Measurements from ENCODE around the gene NRG3. TPM values are rescaled to one million over a fixed set of nuclear protein-coding genes. Genes with fewer than 3 reads are reported as not detected.

NRG3 gene
- total RNA-seq, 4 donors from 2014 or later = 0.54 TPM; not detected in 3

DNA sequence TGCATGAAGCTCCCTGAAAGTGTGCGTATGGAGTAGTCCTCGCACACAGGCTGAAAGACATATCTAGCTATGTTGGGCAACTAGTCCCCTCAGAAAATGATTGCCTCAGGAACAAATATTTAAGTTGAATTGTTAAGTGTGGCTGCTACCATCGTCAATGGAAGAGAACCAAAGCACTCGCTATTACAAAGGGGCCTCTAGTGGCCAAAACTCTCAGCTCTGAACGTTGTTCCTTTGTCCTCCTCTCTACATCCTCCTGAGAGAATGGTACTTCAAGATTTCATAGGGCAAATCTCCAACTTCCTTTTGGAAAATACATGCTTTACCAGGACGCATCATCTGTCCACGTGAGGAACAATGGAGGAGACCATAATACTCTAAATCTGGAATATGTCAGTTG, 209.9 kb downstream of the NRG3 start:
- Histone ChIP-seq H3K4me1 (no peaks in the 10 kb centered on the region), H3K36me3 (no peaks in the 10 kb centered on the region), H3K27ac (no peak overlapping the region), H3K4me3 (no peak overlapping the region), H3K9me3 (no peaks in the 10 kb centered on the region), H3K27me3 (no peaks in the 10 kb centered on the region)
- WGBS, 2 donors (ENCODE audit: low coverage in 1 of 2) = 46 to 69% methylated on average over 5 of the region's 7 CpGs
- ATAC-seq = no peak
- TF ChIP-seq EP300 (IDR thresholded peaks at IDR 0.05) = no peak
- TF ChIP-seq POLR2A (IDR thresholded peaks at IDR 0.05) = no peak
- TF ChIP-seq, protein P1, sequence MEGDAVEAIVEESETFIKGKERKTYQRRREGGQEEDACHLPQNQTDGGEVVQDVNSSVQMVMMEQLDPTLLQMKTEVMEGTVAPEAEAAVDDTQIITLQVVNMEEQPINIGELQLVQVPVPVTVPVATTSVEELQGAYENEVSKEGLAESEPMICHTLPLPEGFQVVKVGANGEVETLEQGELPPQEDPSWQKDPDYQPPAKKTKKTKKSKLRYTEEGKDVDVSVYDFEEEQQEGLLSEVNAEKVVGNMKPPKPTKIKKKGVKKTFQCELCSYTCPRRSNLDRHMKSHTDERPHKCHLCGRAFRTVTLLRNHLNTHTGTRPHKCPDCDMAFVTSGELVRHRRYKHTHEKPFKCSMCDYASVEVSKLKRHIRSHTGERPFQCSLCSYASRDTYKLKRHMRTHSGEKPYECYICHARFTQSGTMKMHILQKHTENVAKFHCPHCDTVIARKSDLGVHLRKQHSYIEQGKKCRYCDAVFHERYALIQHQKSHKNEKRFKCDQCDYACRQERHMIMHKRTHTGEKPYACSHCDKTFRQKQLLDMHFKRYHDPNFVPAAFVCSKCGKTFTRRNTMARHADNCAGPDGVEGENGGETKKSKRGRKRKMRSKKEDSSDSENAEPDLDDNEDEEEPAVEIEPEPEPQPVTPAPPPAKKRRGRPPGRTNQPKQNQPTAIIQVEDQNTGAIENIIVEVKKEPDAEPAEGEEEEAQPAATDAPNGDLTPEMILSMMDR (IDR thresholded peaks at IDR 0.05) = no peak
- no peak for TF ChIP-seq POLR2AphosphoS5 (IDR thresholded peaks at IDR 0.05)

DNA sequence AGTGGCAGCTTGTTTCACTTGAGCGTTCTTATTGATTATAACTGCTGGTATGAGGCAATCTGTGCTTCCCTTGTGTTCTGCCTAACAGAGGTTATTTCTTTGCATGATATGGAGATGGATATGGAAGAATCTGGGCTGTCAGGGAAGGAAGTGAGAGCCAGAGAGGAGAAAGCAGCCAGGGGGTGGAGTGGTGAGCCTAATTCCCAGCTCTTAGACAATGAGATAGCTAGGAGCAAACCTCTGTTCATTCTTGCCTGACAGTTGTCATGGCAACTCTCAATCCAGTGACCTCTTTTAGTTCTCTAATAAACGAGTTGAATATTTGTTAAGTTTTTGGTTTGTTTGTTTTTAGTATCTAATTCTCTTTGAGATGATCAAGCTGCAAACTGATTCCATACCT, 214.3 kb downstream of the NRG3 start:
- Histone ChIP-seq H3K36me3 (no peaks in the 10 kb centered on the region), H3K27ac (no peak overlapping the region), H3K4me1 (no peaks in the 10 kb centered on the region), H3K9me3 (no peaks in the 10 kb centered on the region), H3K4me3 (no peak overlapping the region), H3K27me3 (no peaks in the 10 kb centered on the region)
- ATAC-seq = no peak
- 37 to 43% methylated on average over 1 to 2 of the region's 2 CpGs for WGBS, 2 donors (ENCODE audit: low coverage in 1 of 2)
- TF ChIP-seq, protein P1 (IDR thresholded peaks at IDR 0.05) = no peak
- no peak for TF ChIP-seq EP300 (IDR thresholded peaks at IDR 0.05)
- TF ChIP-seq POLR2AphosphoS5 (IDR thresholded peaks at IDR 0.05) = no peak
- no peak for TF ChIP-seq POLR2A (IDR thresholded peaks at IDR 0.05)

GRCh38 chr10:82091413-82091812, 216.4 kb downstream of the NRG3 start:
- H3K36me3 ChIP-seq = no peaks in the 10 kb centered on the region
- ATAC-seq = no peak
- no peak for TF ChIP-seq POLR2A (IDR thresholded peaks at IDR 0.05)
- WGBS, 2 donors (ENCODE audit: low coverage in 1 of 2) = 70 to 81% methylated on average over 4 of the region's 4 CpGs
- H3K9me3 ChIP-seq = no peaks in the 10 kb centered on the region
- H3K4me1 ChIP-seq = no peaks in the 10 kb centered on the region
- no peak overlapping the region for H3K27ac ChIP-seq
- H3K4me3 ChIP-seq = no peak overlapping the region
- no peaks in the 10 kb centered on the region for H3K27me3 ChIP-seq

DNA sequence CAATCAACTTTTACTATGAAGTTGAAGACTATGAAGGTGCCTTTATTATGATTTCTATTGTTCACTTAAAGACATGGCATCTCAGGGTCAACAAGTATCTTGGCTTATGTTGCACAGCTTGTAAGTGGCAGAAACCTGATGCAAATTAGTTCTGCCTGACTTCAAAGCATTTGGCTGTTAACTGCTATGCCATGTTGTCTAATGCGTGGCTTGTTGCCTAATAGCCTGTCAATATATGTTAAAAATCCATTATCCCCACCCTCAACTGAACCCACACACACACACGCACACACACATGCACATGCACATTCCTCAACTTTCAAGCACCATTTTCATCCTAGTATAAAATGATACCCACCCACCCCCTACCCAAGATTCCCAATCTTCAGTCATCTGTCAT, 217.1 kb downstream of the NRG3 start:
- Histone ChIP-seq H3K4me1 (no peaks in the 10 kb centered on the region), H3K27ac (no peak overlapping the region), H3K27me3 (no peaks in the 10 kb centered on the region), H3K36me3 (no peaks in the 10 kb centered on the region), H3K9me3 (no peaks in the 10 kb centered on the region), H3K4me3 (no peak overlapping the region)
- 50 to 58% methylated on average over 2 of the region's 2 CpGs for WGBS, 2 donors (ENCODE audit: low coverage in 1 of 2)
- no peak for ATAC-seq
- TF ChIP-seq EP300 (IDR thresholded peaks at IDR 0.05) (no peak), POLR2A (IDR thresholded peaks at IDR 0.05) (no peak), POLR2AphosphoS5 (IDR thresholded peaks at IDR 0.05) (no peak)
- TF ChIP-seq, protein P1 (IDR thresholded peaks at IDR 0.05) = no peak

GRCh38 chr10:82124713-82125112, 249.7 kb downstream of the NRG3 start:
- H3K27me3 ChIP-seq = no peaks in the 10 kb centered on the region

More at GRCh38 chr10:82124713-82125112, 249.7 kb downstream of the NRG3 start:
- Histone ChIP-seq H3K36me3 (no peaks in the 10 kb centered on the region), H3K4me1 (no peaks in the 10 kb centered on the region), H3K9me3 (no peaks in the 10 kb centered on the region), H3K4me3 (no peak overlapping the region), H3K27ac (no peak overlapping the region)
- WGBS, 2 donors (ENCODE audit: low coverage in 1 of 2) = 64 to 69% methylated on average over 2 of the region's 2 CpGs
- no peak for ATAC-seq
- TF ChIP-seq, protein P1 (IDR thresholded peaks at IDR 0.05) = no peak
- TF ChIP-seq POLR2AphosphoS5 (IDR thresholded peaks at IDR 0.05) (no peak), EP300 (IDR thresholded peaks at IDR 0.05) (no peak), POLR2A (IDR thresholded peaks at IDR 0.05) (no peak)

Data from gastroesophageal sphincter (tissue), 4 donors.